Measurements from ENCODE around the gene THPO. TPM values are rescaled to one million over a fixed set of nuclear protein-coding genes. Genes with fewer than 3 reads are reported as not detected.

THPO gene
- total and polyA plus RNA-seq, 2 donors (not counting 3 experiments of a cell fraction or from before 2014, with no cell fraction given): 0.08 TPM; not detected in 1

GRCh38 chr3:184368116-184368515 is 9.9 kb downstream of the THPO start:
- intact Hi-C loops (cut with micrococcal nuclease) (no loop called here), dilution Hi-C loops (cut with MboI; ENCODE audit: extremely low pct_ligation_motif_present, low sequenced_read_pairs) (no loop called here)
- CTCF ChIA-PET: interaction anchor here (1.0 to 10.1 kb wide), 12 partner anchors 14 to 464 kb away, joined by 3 to 201 read pairs (median 4); no protein-coding TSS in a partner anchor
- Histone ChIP-seq H3K9ac (replicated peaks; ENCODE audit: extremely low read depth, insufficient read depth, low read length) (no peak overlapping the region), H3K9me1 (replicated peaks; ENCODE audit: control insufficient read depth, extremely low read depth, insufficient read depth, low read length) (no peaks in the 10 kb centered on the region), H3K4me2 (ENCODE audit: insufficient read depth, low read length) (peak overlapping the region; percentile 7), H3K4me1 (ENCODE audit: control insufficient read depth, extremely low read depth, insufficient read depth, low read length) (peaks cover 42% of the 10 kb centered on the region), H3K4me3 (replicated peaks in 1 of 3; ENCODE audit: insufficient read depth in 1 of 3, low read depth in 1 of 3, low read length in 3 of 3) (no peak overlapping the region), H4K20me1 (replicated peaks; ENCODE audit: control insufficient read depth, extremely low read depth, insufficient read depth, low read length) (no peaks in the 10 kb centered on the region), H3K27me3 (ENCODE audit: control insufficient read depth in 2 of 2, insufficient read depth in 2 of 2, low read length in 2 of 2) (no peaks in the 10 kb centered on the region), H3K9me3 (replicated peaks; ENCODE audit: control insufficient read depth, insufficient read depth, low read length) (no peaks in the 10 kb centered on the region), H3K79me2 (ENCODE audit: control insufficient read depth, insufficient read depth, low read length) (peaks cover 21% of the 10 kb centered on the region), H2AFZ (ENCODE audit: low read depth, low read length) (no peak overlapping the region), H3K36me3 (ENCODE audit: control insufficient read depth in 2 of 2, extremely low read depth in 1 of 2, insufficient read depth in 2 of 2, low read length in 2 of 2) (peaks cover 4 to 11% of the 10 kb centered on the region in 2 experiments), H3K27ac (ENCODE audit: insufficient read depth, low read depth, low read length) (peak overlapping the region; percentile 42)
- POLR2A ChIA-PET: no interaction called here
- no TSS peak for BruUV-seq (replicated peaks)
- FAIRE-seq: no peak
- DNase-seq (ENCODE audit: low read depth, low spot score): no peak
- TF ChIP-seq GATA2 (IDR thresholded peaks at IDR 0.05; ENCODE audit: insufficient read depth, insufficient read length, low read depth, low read length) (no peak), EZH2 (IDR thresholded peaks at IDR 0.05; ENCODE audit: borderline replicate concordance, low read depth, low read length, severe bottlenecking) (no peak), MYC (IDR thresholded peaks at IDR 0.05; ENCODE audit: low read depth, low read length) (no peak), POLR2AphosphoS5 (IDR thresholded peaks at IDR 0.05; ENCODE audit: insufficient read depth, low read depth, low read length) (no peak), FOS (IDR thresholded peaks at IDR 0.05; ENCODE audit: borderline replicate concordance, insufficient read depth, low read length) (no peak), JUN (IDR thresholded peaks at IDR 0.05; ENCODE audit: borderline replicate concordance, insufficient read depth, insufficient read length, low read depth) (no peak), CTCF (IDR thresholded peaks at IDR 0.05; ENCODE audit: extremely low read depth in 1 of 2, insufficient read depth in 1 of 2, low read depth in 1 of 2, low read length in 2 of 2) (no peak), POLR2A (IDR thresholded peaks at IDR 0.05; ENCODE audit: low read depth, low read length) (no peak)
- TF ChIP-seq, protein P1, sequence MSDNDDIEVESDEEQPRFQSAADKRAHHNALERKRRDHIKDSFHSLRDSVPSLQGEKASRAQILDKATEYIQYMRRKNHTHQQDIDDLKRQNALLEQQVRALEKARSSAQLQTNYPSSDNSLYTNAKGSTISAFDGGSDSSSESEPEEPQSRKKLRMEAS (IDR thresholded peaks at IDR 0.05; ENCODE audit: insufficient read depth, insufficient read length): no peak

All from endothelial cell of umbilical vein (primary cell).